Neural progenitor cell (in vitro differentiated cells): Measurements from ENCODE around the gene SZRD1. TPM values are rescaled to one million over a fixed set of nuclear protein-coding genes. Genes with fewer than 3 reads are reported as not detected.

Source experiments
- DNase-seq: peaks from one replicate; pipeline ENCODE4 v3.0.0-alpha.2; 2016; ENCODE audit warnings: low spot score
- H2AFZ ChIP-seq: fragments of 200-600 bp; sonication (generic); replicated peaks from 2 replicates; pipeline ENCODE4 v1.6.1; 2016; ENCODE audit warnings: antibody characterized with exemption
- H3F3A ChIP-seq: fragments of 200-600 bp; sonication (generic); 2 replicates; pipeline ENCODE4 v1.6.1; 2016; ENCODE audit warnings: antibody characterized with exemption, low read depth
- H3K27ac ChIP-seq: fragments of 200-600 bp; sonication (generic); 2 replicates; pipeline ENCODE4 v1.5.1; 2016; ENCODE audit warnings: mild to moderate bottlenecking
- H3K27me3 ChIP-seq: fragments of 200-600 bp; sonication (generic); 2 replicates; pipeline ENCODE4 v1.6.1; 2016; ENCODE audit warnings: mild to moderate bottlenecking, moderate library complexity
- H3K36me3 ChIP-seq: fragments of 200-600 bp; sonication (generic); 2 replicates; pipeline ENCODE4 v1.5.1; 2016
- H3K4me1 ChIP-seq: fragments of 200-600 bp; sonication (generic); 2 replicates; pipeline ENCODE4 v1.6.1; 2016; ENCODE audit warnings: mixed run types
- H3K4me2 ChIP-seq: fragments of 200-600 bp; sonication (generic); 2 replicates; pipeline ENCODE4 v1.6.1; 2016
- H3K4me3 ChIP-seq: fragments of 200-600 bp; sonication (generic); 2 replicates; pipeline ENCODE4 v1.5.1; 2016
- H3K79me2 ChIP-seq: fragments of 200-600 bp; sonication (generic); 2 replicates; pipeline ENCODE4 v1.6.1; 2016; ENCODE audit warnings: low read depth
- H3K9ac ChIP-seq: fragments of 200-600 bp; sonication (generic); 2 replicates; pipeline ENCODE4 v1.6.1; 2016
- H3K9me3 ChIP-seq: fragments of 200-600 bp; sonication (generic); 2 replicates; pipeline ENCODE4 v1.5.1; 2016; ENCODE audit warnings: low read depth
- H4K20me1 ChIP-seq: fragments of 200-600 bp; sonication (generic); 2 replicates; pipeline ENCODE4 v1.6.1; 2016; ENCODE audit warnings: low read depth
- H3K27ac Mint-ChIP-seq: 3 replicates; pipeline ENCODE4 v1.8.0; 2021; ENCODE audit warnings: mixed read lengths
- H3K27me3 Mint-ChIP-seq: 2 replicates; pipeline ENCODE4 v1.8.0; 2022; ENCODE audit warnings: low read depth, mild to moderate bottlenecking, inconsistent platforms, moderate library complexity, mixed read lengths; ENCODE audit not compliant: insufficient read depth
- H3K36me3 Mint-ChIP-seq: 3 replicates; pipeline ENCODE4 v1.8.0; 2021; ENCODE audit warnings: mixed read lengths
- H3K4me1 Mint-ChIP-seq: 3 replicates; pipeline ENCODE4 v1.8.0; 2021; ENCODE audit warnings: mixed read lengths
- H3K4me3 Mint-ChIP-seq: 3 replicates; pipeline ENCODE4 v1.8.0; 2021; ENCODE audit warnings: mild to moderate bottlenecking, moderate library complexity, mixed read lengths
- H3K9me3 Mint-ChIP-seq: 3 replicates; pipeline ENCODE4 v1.8.0; 2020; ENCODE audit warnings: mixed read lengths
- CTCF ChIP-seq: fragments of 200-600 bp; sonication (generic); IDR thresholded peaks from 2 replicates; pipeline ENCODE4 v1.5.1; 2017; ENCODE audit warnings: antibody characterized with exemption, mild to moderate bottlenecking
- EZH2 ChIP-seq: fragments of 200-600 bp; sonication (generic); IDR thresholded peaks from 2 replicates; pipeline ENCODE4 v1.6.1; 2017; ENCODE audit warnings: antibody characterized with exemption, mild to moderate bottlenecking, moderate library complexity
- EZH2phosphoT487 ChIP-seq: fragments of 200-600 bp; sonication (generic); IDR thresholded peaks from 2 replicates; pipeline ENCODE4 v1.6.1; 2017; ENCODE audit warnings: antibody characterized with exemption
- total RNA-seq: library from RNA; depleted of rRNA; stranded (reverse); fragments of >200 nt; gene quantifications from 2 replicates; pipeline ENCODE4 v1.2.3, GENCODE V29; 2015; ENCODE audit warnings: low replicate concordance

The SZRD1 gene
- total RNA-seq, 1 donor from 2014 or later, result 50.2 TPM

- peaks cover 98% of the 10 kb centered on the region for H3K79me2 ChIP-seq
- peaks cover 4% of the 10 kb centered on the region for H3K4me1 ChIP-seq
- H3K27me3 ChIP-seq, result no peaks in the 10 kb centered on the region
- Mint-ChIP-seq H3K4me3 (no peak overlapping the region), H3K9me3 (no peaks in the 10 kb centered on the region), H3K4me1 (peaks cover 3% of the 10 kb centered on the region), H3K27me3 (no peaks in the 10 kb centered on the region), H3K36me3 (peaks cover 7% of the 10 kb centered on the region), H3K27ac (no peak overlapping the region)
- no peaks in the 10 kb centered on the region for H3F3A ChIP-seq
- no peak overlapping the region for H3K9ac ChIP-seq
- H3K36me3 ChIP-seq, result no peaks in the 10 kb centered on the region
- H3K4me3 ChIP-seq, result no peak overlapping the region
- H2AFZ ChIP-seq, result no peak overlapping the region
- H4K20me1 ChIP-seq, result peaks cover 58% of the 10 kb centered on the region
- TF ChIP-seq EZH2 (no peak), CTCF (no peak), EZH2phosphoT487 (no peak)
- no peak overlapping the region for H3K4me2 ChIP-seq
- H3K27ac ChIP-seq, result no peak overlapping the region
- DNase-seq, result no peak
- H3K9me3 ChIP-seq, result no peaks in the 10 kb centered on the region
Observed at GRCh38 chr1:16324456-16324890, 42.6 kb upstream of the SZRD1 start.

GRCh38 chr1:16326833-16327404, 40.1 kb upstream of the SZRD1 start:
- Histone ChIP-seq H3K4me2 (no peak overlapping the region), H3K9me3 (no peaks in the 10 kb centered on the region), H3K79me2 (peaks cover 98% of the 10 kb centered on the region), H2AFZ (no peak overlapping the region), H3K4me1 (peaks cover 4% of the 10 kb centered on the region), H3K9ac (no peak overlapping the region), H3K27me3 (no peaks in the 10 kb centered on the region), H3K4me3 (no peak overlapping the region), H3K27ac (no peak overlapping the region), H3F3A (no peaks in the 10 kb centered on the region), H4K20me1 (peaks cover 34% of the 10 kb centered on the region), H3K36me3 (no peaks in the 10 kb centered on the region)
- H3K4me3 Mint-ChIP-seq, result no peak overlapping the region
- peaks cover 7% of the 10 kb centered on the region for H3K36me3 Mint-ChIP-seq
- no peaks in the 10 kb centered on the region for H3K27me3 Mint-ChIP-seq
- H3K4me1 Mint-ChIP-seq, result peaks cover 3% of the 10 kb centered on the region
- no peaks in the 10 kb centered on the region for H3K9me3 Mint-ChIP-seq
- DNase-seq, result no peak
- H3K27ac Mint-ChIP-seq, result no peak overlapping the region
- TF ChIP-seq CTCF (no peak), EZH2 (no peak), EZH2phosphoT487 (no peak)

DNA sequence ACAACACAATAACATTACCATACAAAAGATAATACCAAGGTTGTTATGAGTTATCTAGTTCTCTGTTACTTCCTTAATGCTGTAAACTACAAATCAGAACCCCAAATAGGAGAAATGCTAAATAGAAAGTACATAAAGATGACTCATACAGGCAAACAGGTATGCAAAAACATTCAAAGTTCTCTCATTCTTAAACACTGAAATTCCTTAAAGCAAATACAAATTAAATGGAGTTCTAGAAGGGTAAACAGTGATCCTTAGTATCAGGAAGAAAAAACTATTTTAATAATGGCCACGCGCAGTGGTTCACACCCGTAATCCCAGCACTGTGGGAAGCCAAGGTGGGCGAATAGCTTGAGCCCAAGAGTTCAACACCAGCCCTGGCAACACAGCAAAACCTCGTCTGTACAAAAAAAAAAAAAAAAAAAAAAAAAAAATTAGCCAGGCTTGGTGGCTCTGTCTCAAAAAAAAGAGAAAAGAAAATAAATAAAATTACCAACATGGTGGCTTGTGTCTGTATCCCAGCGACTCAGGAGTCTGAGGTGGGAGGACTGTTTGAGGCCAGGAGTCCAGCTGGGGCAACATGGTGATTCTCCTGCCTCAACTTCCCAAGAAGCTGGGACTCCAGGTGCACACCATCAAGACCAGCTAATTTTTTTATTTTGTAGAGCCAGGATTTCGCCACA, 32.2 kb upstream of the SZRD1 start:
- DNase-seq, result no peak
- Histone ChIP-seq H3K27ac (no peak overlapping the region), H3K4me1 (no peaks in the 10 kb centered on the region), H3K36me3 (no peaks in the 10 kb centered on the region), H3K4me2 (no peak overlapping the region), H3F3A (no peaks in the 10 kb centered on the region), H4K20me1 (peaks cover 61% of the 10 kb centered on the region), H2AFZ (no peak overlapping the region), H3K27me3 (no peaks in the 10 kb centered on the region), H3K9ac (no peak overlapping the region), H3K79me2 (peaks cover 99% of the 10 kb centered on the region), H3K9me3 (no peaks in the 10 kb centered on the region), H3K4me3 (no peak overlapping the region)
- Mint-ChIP-seq H3K9me3 (no peaks in the 10 kb centered on the region), H3K27ac (no peak overlapping the region), H3K4me1 (peaks cover 3% of the 10 kb centered on the region), H3K36me3 (peaks cover 9% of the 10 kb centered on the region), H3K4me3 (no peak overlapping the region), H3K27me3 (no peaks in the 10 kb centered on the region)
- TF ChIP-seq CTCF (no peak), EZH2 (no peak), EZH2phosphoT487 (no peak)
